Measurements from ENCODE around the gene NHP2.
"Not testable (repeated sequence)": the region's sequence is repeated elsewhere in the genome, so short reads cannot be mapped to it uniquely, and the experiment has no call there.

NHP2 gene

GRCh38 chr5:178130576-178131445, 22.9 kb downstream of the NHP2 start, which contains the start of gene RMND5B:
Gene RMND5B (plus strand): TSS chr5:178131014. CDS start chr5:178138120, 7,106 bp downstream.
- DNase-seq (ENCODE audit: low spot score), result peak; percentile 80

- DNase-seq (ENCODE audit: low spot score), result not testable (repeated sequence)
Measured at GRCh38 chr5:178130234-178130575, 23.5 kb downstream of the NHP2 start.

- DNase-seq (ENCODE audit: low spot score), result no peak
Measured at GRCh38 chr5:178129296-178129695, 24.4 kb downstream of the NHP2 start.

GRCh38 chr5:178127300-178128009, 26.2 kb downstream of the NHP2 start:
- DNase-seq (ENCODE audit: low spot score), result not testable (repeated sequence)

- DNase-seq (ENCODE audit: low spot score), result no peak
Measured at GRCh38 chr5:178126556-178126955, 27.1 kb downstream of the NHP2 start.

- DNase-seq (ENCODE audit: low spot score), result no peak
Measured at GRCh38 chr5:178125253-178125906, 28.3 kb downstream of the NHP2 start.

- DNase-seq (ENCODE audit: low spot score), result no peak
Measured at GRCh38 chr5:178123966-178124925, 29.4 kb downstream of the NHP2 start.

GRCh38 chr5:178123094-178123965, 30.4 kb downstream of the NHP2 start:
- no peak for DNase-seq (ENCODE audit: low spot score)

- DNase-seq (ENCODE audit: low spot score), result no peak
Measured at GRCh38 chr5:178122346-178122745, 31.3 kb downstream of the NHP2 start.

- no peak for DNase-seq (ENCODE audit: low spot score)
Measured at GRCh38 chr5:178121391-178122276, 32.1 kb downstream of the NHP2 start.

- DNase-seq (ENCODE audit: low spot score), result peak; percentile 44
Measured at GRCh38 chr5:178120607-178121357, 32.9 kb downstream of the NHP2 start.

GRCh38 chr5:178119915-178120606, 33.6 kb downstream of the NHP2 start:
- DNase-seq (ENCODE audit: low spot score), result no peak

GRCh38 chr5:178117923-178118701, 35.6 kb downstream of the NHP2 start:
- no peak for DNase-seq (ENCODE audit: low spot score)

- no peak for DNase-seq (ENCODE audit: low spot score)
Measured at GRCh38 chr5:178116143-178116885, 37.4 kb downstream of the NHP2 start.

- DNase-seq (ENCODE audit: low spot score), result no peak
Measured at GRCh38 chr5:178115814-178116142, 37.9 kb downstream of the NHP2 start.

- no peak for DNase-seq (ENCODE audit: low spot score)
Measured at GRCh38 chr5:178115136-178115813, 38.4 kb downstream of the NHP2 start.

Measured in Ammon's horn (tissue), 1 donor.